ENCODE data around the gene SOCS2. TPM values are rescaled to one million over a fixed set of nuclear protein-coding genes. Genes with fewer than 3 reads are reported as not detected.

The SOCS2 gene
- total and polyA plus RNA-seq, 10 donors, result 5.3 to 32.3 (median 12.2) TPM

GRCh38 chr12:93589081-93589480 is 16.6 kb downstream of the SOCS2 start:
- WGBS, 5 donors, result 56 to 67% (median 65%) methylated on average over 2 of the region's 2 CpGs
- DNase-seq, result no peak
- intact Hi-C loops (cut with DNase I; ENCODE audit: low total_unique reads), result loop anchor here (10.0 kb wide), 1 partner anchor 96 kb away; no protein-coding TSS in a partner anchor

GRCh38 chr12:93591137-93591868 is 18.8 kb downstream of the SOCS2 start:
- TF ChIP-seq POLR2AphosphoS5 (IDR thresholded peaks at IDR 0.05) (peak; percentile 59 to 80 (median 78)), POLR2A (IDR thresholded peaks at IDR 0.05) (no peak), CTCF (IDR thresholded peaks at IDR 0.05 in 8 of 11, conservative IDR thresholded peaks at IDR 0.05 in 3 of 11) (no peak)

More at GRCh38 chr12:93589081-93589480, 16.6 kb downstream of the SOCS2 start:
- no peak overlapping the region for H3K4me3 ChIP-seq
- no peaks in the 10 kb centered on the region for H3K9me3 ChIP-seq
- H3K36me3 ChIP-seq, result no peaks in the 10 kb centered on the region
- no peak overlapping the region for H3K27ac ChIP-seq
- peaks cover 0 to 34% (median 10%) of the 10 kb centered on the region in 6 donors for H3K4me1 ChIP-seq
- TF ChIP-seq POLR2AphosphoS5 (IDR thresholded peaks at IDR 0.05) (no peak), CTCF (IDR thresholded peaks at IDR 0.05 in 8 of 11, conservative IDR thresholded peaks at IDR 0.05 in 3 of 11) (no peak), POLR2A (IDR thresholded peaks at IDR 0.05) (no peak)
- H3K27me3 ChIP-seq (replicated peaks in 1 of 7), result peaks cover 0 to 71% (median 0%) of the 10 kb centered on the region in 7 donors

GRCh38 chr12:93592641-93593406 is 20.3 kb downstream of the SOCS2 start:
- WGBS, 5 donors, result 67 to 75% (median 72%) methylated on average over 6 of the region's 6 CpGs
- H3K4me3 ChIP-seq, result no peak overlapping the region
- no peak for TF ChIP-seq POLR2AphosphoS5 (IDR thresholded peaks at IDR 0.05)
- no peak for TF ChIP-seq CTCF (IDR thresholded peaks at IDR 0.05 in 8 of 11, conservative IDR thresholded peaks at IDR 0.05 in 3 of 11)
- no peak for TF ChIP-seq POLR2A (IDR thresholded peaks at IDR 0.05)
- no peaks in the 10 kb centered on the region for H3K9me3 ChIP-seq
- peak overlapping the region in 2 of 8 donors; percentile 6 to 16 for H3K27ac ChIP-seq
- peaks cover 0 to 40% (median 10%) of the 10 kb centered on the region in 6 donors for H3K4me1 ChIP-seq
- DNase-seq, result no peak
- intact Hi-C loops (cut with DNase I; ENCODE audit: low total_unique reads), result no loop called here
- H3K36me3 ChIP-seq, result no peaks in the 10 kb centered on the region
- peaks cover 0 to 79% (median 0%) of the 10 kb centered on the region in 7 donors for H3K27me3 ChIP-seq (replicated peaks in 1 of 7)

More at GRCh38 chr12:93591137-93591868, 18.8 kb downstream of the SOCS2 start:
- intact Hi-C loops (cut with DNase I; ENCODE audit: low total_unique reads), result no loop called here
- peak overlapping the region in 7 of 8 donors; percentile 44 to 79 (median 66) for H3K27ac ChIP-seq
- H3K36me3 ChIP-seq, result no peaks in the 10 kb centered on the region
- 1% methylated on average over 37 of the region's 37 CpGs for WGBS, 5 donors
- peaks cover 0 to 78% (median 0%) of the 10 kb centered on the region in 7 donors for H3K27me3 ChIP-seq (replicated peaks in 1 of 7)
- peak; percentile 91 for DNase-seq
- peak overlapping the region; percentile 19 to 64 (median 41) for H3K4me3 ChIP-seq
- H3K4me1 ChIP-seq, result peaks cover 0 to 40% (median 10%) of the 10 kb centered on the region in 6 donors
- H3K9me3 ChIP-seq, result no peaks in the 10 kb centered on the region

Measured in spleen (tissue), 11 donors.